ENCODE data around the gene ARMH4.

DNA sequence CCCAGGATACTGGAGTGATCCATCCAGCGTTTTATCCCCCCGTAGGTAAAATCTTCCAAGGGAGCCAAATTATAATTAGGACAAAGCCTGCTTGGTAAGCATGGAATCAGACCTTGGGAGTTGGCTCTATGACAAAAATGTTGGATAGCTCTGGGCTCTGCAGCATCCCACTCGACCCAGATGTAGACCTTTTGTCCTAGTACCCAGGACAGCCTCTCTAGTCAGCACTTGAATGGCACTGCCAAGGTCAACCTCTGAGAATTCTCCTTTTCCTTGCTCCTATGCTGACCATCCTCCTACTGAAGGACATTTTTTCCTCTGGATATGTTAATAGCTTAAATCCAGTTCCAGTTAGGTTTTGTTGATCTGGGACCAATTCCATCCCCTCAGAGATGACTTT is 181.4 kb downstream of the ARMH4 start:
- TF ChIP-seq, protein P1, sequence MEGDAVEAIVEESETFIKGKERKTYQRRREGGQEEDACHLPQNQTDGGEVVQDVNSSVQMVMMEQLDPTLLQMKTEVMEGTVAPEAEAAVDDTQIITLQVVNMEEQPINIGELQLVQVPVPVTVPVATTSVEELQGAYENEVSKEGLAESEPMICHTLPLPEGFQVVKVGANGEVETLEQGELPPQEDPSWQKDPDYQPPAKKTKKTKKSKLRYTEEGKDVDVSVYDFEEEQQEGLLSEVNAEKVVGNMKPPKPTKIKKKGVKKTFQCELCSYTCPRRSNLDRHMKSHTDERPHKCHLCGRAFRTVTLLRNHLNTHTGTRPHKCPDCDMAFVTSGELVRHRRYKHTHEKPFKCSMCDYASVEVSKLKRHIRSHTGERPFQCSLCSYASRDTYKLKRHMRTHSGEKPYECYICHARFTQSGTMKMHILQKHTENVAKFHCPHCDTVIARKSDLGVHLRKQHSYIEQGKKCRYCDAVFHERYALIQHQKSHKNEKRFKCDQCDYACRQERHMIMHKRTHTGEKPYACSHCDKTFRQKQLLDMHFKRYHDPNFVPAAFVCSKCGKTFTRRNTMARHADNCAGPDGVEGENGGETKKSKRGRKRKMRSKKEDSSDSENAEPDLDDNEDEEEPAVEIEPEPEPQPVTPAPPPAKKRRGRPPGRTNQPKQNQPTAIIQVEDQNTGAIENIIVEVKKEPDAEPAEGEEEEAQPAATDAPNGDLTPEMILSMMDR (IDR thresholded peaks at IDR 0.05) = no peak
- TF ChIP-seq EZH2 (IDR thresholded peaks at IDR 0.05; ENCODE audit: borderline replicate concordance, insufficient read depth, low read depth, low read length, poor library complexity, severe bottlenecking) = no peak

Measured in B cell (primary cell).